ENCODE results near the gene FGF18. TPM values are rescaled to one million over a fixed set of nuclear protein-coding genes. Genes with fewer than 3 reads are reported as not detected.

The FGF18 gene
- total RNA-seq, 8 experiments from 2014 or later: 0.22 to 6.7 (median 0.60) TPM

- Histone ChIP-seq H3K4me3 (no peak overlapping the region), H3K4me1 (replicated peaks in 1 of 2) (peaks cover 23 to 32% of the 10 kb centered on the region in 2 donors), H3K27ac (no peak overlapping the region)
- WGBS, 10 experiments: 57 to 100% (median 94%) methylated on average over 1 to 8 of the region's 14 CpGs; no CpG with 5 or more reads in 1 of the 10 experiments
- ATAC-seq (replicated peaks in 6 of 8): peak in 1 of 8 experiments; percentile 17
- in situ Hi-C loops (cut with MboI; ENCODE audit: low pct_unique_long_range_greater_than_20kb in 2 of 9, low sequenced_read_pairs in 9 of 9, unreplicated experiment in 9 of 9): no loop called here
These were observed 21.9 kb downstream of the FGF18 start for GRCh38 chr5:171441246-171441791.

GRCh38 chr5:171442287-171443042 lies 23.0 kb downstream of the FGF18 start:
- H3K4me1 ChIP-seq (replicated peaks in 1 of 2): peaks cover 17 to 24% of the 10 kb centered on the region in 2 donors
- 59 to 92% (median 72%) methylated on average over 2 to 8 of the region's 13 CpGs; no CpG with 5 or more reads in 2 of the 10 experiments for WGBS, 10 experiments
- in situ Hi-C loops (cut with MboI; ENCODE audit: low pct_unique_long_range_greater_than_20kb in 2 of 9, low sequenced_read_pairs in 9 of 9, unreplicated experiment in 9 of 9): no loop called here
- no peak for ATAC-seq (replicated peaks in 6 of 8)
- no peak overlapping the region for H3K4me3 ChIP-seq
- no peak overlapping the region for H3K27ac ChIP-seq

GRCh38 chr5:171444582-171444981 lies 25.1 kb downstream of the FGF18 start:
- WGBS, 10 experiments: 60 to 100% (median 85%) methylated on average over 2 to 4 of the region's 12 CpGs; no CpG with 5 or more reads in 6 of the 10 experiments
- in situ Hi-C loops (cut with MboI; ENCODE audit: low pct_unique_long_range_greater_than_20kb in 2 of 9, low sequenced_read_pairs in 9 of 9, unreplicated experiment in 9 of 9): no loop called here
- Histone ChIP-seq H3K4me3 (no peak overlapping the region), H3K4me1 (replicated peaks in 1 of 2) (peaks cover 6 to 12% of the 10 kb centered on the region in 2 donors), H3K27ac (no peak overlapping the region)
- ATAC-seq (replicated peaks in 6 of 8): peak in 2 of 8 experiments; percentile 57 to 60

DNA sequence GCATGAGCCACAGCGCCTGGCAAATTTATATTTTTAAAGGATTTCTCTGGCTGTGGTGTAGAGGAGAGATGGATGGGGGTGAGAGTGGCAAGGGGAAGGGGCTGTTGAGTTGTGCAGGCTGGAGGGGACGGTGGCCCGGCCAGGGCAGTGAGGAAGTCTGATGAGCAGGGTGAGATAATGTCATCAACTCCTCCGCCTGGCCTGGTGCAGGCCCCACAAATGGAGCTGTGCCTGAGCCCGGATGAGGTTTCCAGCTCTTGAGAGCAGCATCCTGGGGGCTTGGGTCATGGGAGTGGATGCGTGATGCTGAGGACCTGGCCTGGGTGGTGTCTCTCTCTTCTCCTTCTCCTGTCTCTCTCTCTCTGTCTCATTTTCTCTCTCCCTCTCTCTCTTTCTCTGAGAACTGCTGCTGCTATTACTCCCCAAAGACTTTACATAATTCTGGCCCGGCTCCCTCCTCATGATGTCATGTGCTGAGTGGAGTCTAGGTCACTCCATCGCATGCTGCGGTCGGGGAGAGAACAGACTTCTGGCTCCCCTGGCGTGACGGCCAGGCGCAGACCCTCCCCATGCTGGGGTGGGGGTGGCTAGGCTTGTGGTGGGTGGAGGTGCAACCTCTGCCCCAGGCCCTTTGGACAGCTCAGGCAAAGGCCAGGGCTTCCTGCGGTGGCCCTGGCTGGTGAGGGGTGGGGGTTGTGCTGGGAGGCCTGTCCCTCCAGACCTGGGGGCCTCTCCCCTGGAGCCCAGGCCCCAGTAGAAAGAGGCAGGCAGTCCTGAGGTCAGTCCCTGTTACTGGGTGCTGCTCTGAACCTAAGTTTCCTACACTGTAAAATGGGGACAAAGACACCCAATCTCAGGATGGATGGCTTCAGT lies 26.4 kb downstream of the FGF18 start:
- in situ Hi-C loops (cut with MboI; ENCODE audit: low pct_unique_long_range_greater_than_20kb in 2 of 9, low sequenced_read_pairs in 9 of 9, unreplicated experiment in 9 of 9): no loop called here
- peak in 7 of 8 experiments; percentile 13 to 84 (median 58) for ATAC-seq (replicated peaks in 6 of 8)
- WGBS, 10 experiments: 40 to 100% (median 80%) methylated on average over 1 to 2 of the region's 14 CpGs; no CpG with 5 or more reads in 5 of the 10 experiments
- peaks cover 6 to 17% of the 10 kb centered on the region in 2 donors for H3K4me1 ChIP-seq (replicated peaks in 1 of 2)
- no peak overlapping the region for H3K4me3 ChIP-seq
- H3K27ac ChIP-seq: peak overlapping the region in 1 of 2 donors; percentile 12

GRCh38 chr5:171447226-171447625 lies 27.8 kb downstream of the FGF18 start:
- Histone ChIP-seq H3K27ac (no peak overlapping the region), H3K4me1 (replicated peaks in 1 of 2) (peaks cover 6 to 23% of the 10 kb centered on the region in 2 donors), H3K4me3 (no peak overlapping the region)
- 60 to 100% (median 95%) methylated on average over 1 to 5 of the region's 5 CpGs; no CpG with 5 or more reads in 2 of the 10 experiments for WGBS, 10 experiments
- ATAC-seq (replicated peaks in 6 of 8): no peak
- in situ Hi-C loops (cut with MboI; ENCODE audit: low pct_unique_long_range_greater_than_20kb in 2 of 9, low sequenced_read_pairs in 9 of 9, unreplicated experiment in 9 of 9): no loop called here

GRCh38 chr5:171449426-171449825 lies 30.0 kb downstream of the FGF18 start:
- Histone ChIP-seq H3K4me1 (replicated peaks in 1 of 2) (peaks cover 3 to 23% of the 10 kb centered on the region in 2 donors), H3K4me3 (no peak overlapping the region), H3K27ac (no peak overlapping the region)
- 100% methylated on average over 1 to 2 of the region's 10 CpGs; no CpG with 5 or more reads in 8 of the 10 experiments for WGBS, 10 experiments
- no peak for ATAC-seq (replicated peaks in 6 of 8)
- in situ Hi-C loops (cut with MboI; ENCODE audit: low pct_unique_long_range_greater_than_20kb in 2 of 9, low sequenced_read_pairs in 9 of 9, unreplicated experiment in 9 of 9): no loop called here

DNA sequence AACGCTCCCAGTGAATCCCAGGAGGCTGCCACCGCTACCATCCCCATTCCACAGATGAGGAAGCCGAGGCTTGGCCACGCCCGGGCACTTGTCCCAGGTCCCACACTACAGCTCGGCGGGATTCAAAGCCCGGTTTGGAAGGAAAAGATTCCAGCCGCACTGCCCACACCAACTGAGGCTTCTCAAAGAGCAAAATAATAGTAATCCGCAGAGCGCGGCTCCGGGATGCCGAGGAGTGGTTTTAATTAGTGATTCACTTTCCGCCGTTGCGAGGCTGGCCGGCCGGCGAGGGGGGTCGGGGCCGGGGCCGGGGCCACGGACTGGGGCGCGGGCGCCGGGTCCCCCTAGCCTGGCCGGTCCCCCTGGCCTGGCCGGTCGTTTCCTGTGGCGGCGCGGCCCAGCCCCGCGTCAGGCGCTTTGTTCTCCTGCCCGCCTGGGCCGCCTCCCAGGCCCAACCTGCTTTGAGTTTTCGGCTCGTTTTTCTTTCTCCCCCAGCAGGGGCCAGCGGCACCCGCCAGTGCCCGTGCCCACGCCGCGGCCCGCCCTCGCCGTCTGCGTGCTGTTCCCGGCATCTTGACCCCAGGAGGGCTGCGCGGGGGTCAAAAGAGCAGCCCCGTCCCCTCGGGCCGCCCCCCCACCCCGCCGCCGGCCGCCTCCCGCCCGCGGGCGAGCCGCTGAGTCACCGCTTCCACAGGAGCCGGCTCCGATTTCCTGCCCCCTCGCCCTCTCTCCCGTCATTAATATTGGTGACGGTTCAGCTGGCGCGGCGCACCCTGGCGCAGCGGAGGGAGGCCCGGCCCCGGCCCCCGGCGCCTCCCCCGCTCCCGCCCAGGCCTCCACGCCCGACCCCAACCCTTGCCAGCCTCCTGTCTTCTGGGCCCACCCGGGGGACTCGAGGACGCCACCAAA lies 31.2 kb downstream of the FGF18 start:
- ATAC-seq (replicated peaks in 6 of 8): peak; percentile 72 to 93 (median 86)
- H3K27ac ChIP-seq: no peak overlapping the region
- H3K4me3 ChIP-seq: peak overlapping the region in 1 of 5 donors; percentile 16
- H3K4me1 ChIP-seq (replicated peaks in 1 of 2): peaks cover 3 to 23% of the 10 kb centered on the region in 2 donors
- in situ Hi-C loops (cut with MboI; ENCODE audit: low pct_unique_long_range_greater_than_20kb in 2 of 9, low sequenced_read_pairs in 9 of 9, unreplicated experiment in 9 of 9): no loop called here
- 20 to 100% (median 29%) methylated on average over 2 to 6 of the region's 88 CpGs; no CpG with 5 or more reads in 7 of the 10 experiments for WGBS, 10 experiments

GRCh38 chr5:171451421-171451820 lies 32.0 kb downstream of the FGF18 start:
- peak in 1 of 8 experiments; percentile 33 for ATAC-seq (replicated peaks in 6 of 8)
- no CpG with 5 or more reads among the region's 17 CpGs for WGBS, 10 experiments
- no peak overlapping the region for H3K4me3 ChIP-seq
- H3K27ac ChIP-seq: no peak overlapping the region
- peaks cover 3 to 19% of the 10 kb centered on the region in 2 donors for H3K4me1 ChIP-seq (replicated peaks in 1 of 2)
- in situ Hi-C loops (cut with MboI; ENCODE audit: low pct_unique_long_range_greater_than_20kb in 2 of 9, low sequenced_read_pairs in 9 of 9, unreplicated experiment in 9 of 9): no loop called here

DNA sequence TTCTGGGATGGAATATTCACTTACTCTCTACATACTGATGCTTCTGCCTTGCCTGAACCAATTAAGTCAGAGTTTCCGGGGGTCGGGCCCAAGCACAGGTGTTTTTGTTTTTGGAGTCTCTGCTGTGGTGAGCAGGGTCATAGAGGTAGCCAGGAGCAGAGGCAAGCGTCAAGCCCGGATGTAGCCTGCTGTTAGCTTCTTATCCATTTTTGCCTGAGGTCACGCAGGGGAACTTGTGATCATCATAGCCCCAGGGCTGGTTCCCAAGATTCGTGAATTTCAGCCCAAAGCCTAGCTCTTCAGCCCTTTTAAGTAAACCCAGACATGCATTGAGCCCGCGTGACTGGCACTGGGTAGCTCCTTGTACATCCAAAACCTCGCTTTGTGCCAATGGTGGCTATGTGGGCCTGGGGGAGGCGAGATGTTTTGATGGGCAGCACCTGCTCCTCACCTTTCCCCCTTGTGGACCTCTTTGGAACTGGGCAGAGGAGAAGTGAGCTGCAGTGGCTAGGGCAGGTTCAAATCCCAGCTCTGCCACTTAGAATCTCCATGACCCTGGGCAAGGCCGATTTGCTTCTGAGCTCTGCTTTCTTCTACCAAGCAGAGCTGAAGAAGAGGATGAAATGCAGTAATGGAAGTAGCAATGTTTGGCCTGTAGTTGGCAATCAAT lies 33.7 kb downstream of the FGF18 start:
- no peak overlapping the region for H3K27ac ChIP-seq
- ATAC-seq (replicated peaks in 6 of 8): no peak
- 67 to 100% (median 90%) methylated on average over 1 to 10 of the region's 11 CpGs; no CpG with 5 or more reads in 2 of the 10 experiments for WGBS, 10 experiments
- no peak overlapping the region for H3K4me3 ChIP-seq
- H3K4me1 ChIP-seq (replicated peaks in 1 of 2): peaks cover 3 to 19% of the 10 kb centered on the region in 2 donors
- in situ Hi-C loops (cut with MboI; ENCODE audit: low pct_unique_long_range_greater_than_20kb in 2 of 9, low sequenced_read_pairs in 9 of 9, unreplicated experiment in 9 of 9): no loop called here

DNA sequence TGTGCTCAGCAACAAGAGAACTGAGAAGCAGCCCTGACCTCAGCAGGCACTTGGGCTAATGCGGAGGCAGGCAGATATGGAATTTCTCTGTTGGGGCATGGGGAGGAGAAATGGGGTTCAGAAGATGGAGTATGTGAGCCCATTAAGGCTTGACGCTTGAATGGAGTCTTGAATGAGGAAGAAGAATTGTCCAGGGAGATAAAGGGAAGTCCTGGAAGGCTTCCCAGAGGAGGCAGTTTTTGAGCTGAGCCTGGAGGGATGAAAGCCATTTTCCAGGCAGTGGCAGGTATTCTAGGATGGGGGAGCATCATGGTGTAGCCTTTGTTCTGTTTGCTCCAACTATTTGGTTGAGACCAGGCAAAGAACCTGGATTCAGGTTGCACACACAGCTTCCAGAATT lies 34.5 kb downstream of the FGF18 start:
- Histone ChIP-seq H3K4me1 (replicated peaks in 1 of 2) (peaks cover 3 to 17% of the 10 kb centered on the region in 2 donors), H3K4me3 (no peak overlapping the region), H3K27ac (no peak overlapping the region)
- WGBS, 10 experiments: 100% methylated on average over 1 of the region's 2 CpGs; no CpG with 5 or more reads in 4 of the 10 experiments
- in situ Hi-C loops (cut with MboI; ENCODE audit: low pct_unique_long_range_greater_than_20kb in 2 of 9, low sequenced_read_pairs in 9 of 9, unreplicated experiment in 9 of 9): no loop called here
- no peak for ATAC-seq (replicated peaks in 6 of 8)

DNA sequence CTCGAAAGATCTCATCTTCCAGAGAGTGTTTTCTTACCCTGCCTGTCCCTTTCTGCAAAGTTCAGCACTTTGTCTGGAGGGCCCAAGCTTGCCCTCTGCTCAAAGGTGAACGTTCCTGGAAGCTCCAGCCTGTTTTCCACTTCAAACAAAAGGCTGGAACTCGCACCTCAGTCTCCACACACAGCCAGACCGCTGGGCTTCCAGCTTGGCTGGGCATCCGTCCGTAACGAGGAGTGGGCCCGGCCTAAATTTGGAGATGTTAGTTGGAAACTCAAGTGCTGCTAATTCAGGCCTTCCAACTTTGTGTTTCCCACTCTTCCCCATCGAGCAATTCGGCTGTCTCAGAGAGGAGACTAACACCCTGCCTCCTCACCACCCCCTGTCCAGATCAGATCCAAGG lies 35.1 kb downstream of the FGF18 start:
- H3K27ac ChIP-seq: no peak overlapping the region
- peaks cover 3 to 11% of the 10 kb centered on the region in 2 donors for H3K4me1 ChIP-seq (replicated peaks in 1 of 2)
- no peak for ATAC-seq (replicated peaks in 6 of 8)
- in situ Hi-C loops (cut with MboI; ENCODE audit: low pct_unique_long_range_greater_than_20kb in 2 of 9, low sequenced_read_pairs in 9 of 9, unreplicated experiment in 9 of 9): no loop called here
- 70 to 98% (median 82%) methylated on average over 2 to 9 of the region's 10 CpGs; no CpG with 5 or more reads in 4 of the 10 experiments for WGBS, 10 experiments
- no peak overlapping the region for H3K4me3 ChIP-seq
